K562 (cell line): ENCODE measurements around the gene PITHD1. TPM values are rescaled to one million over a fixed set of nuclear protein-coding genes. Genes with fewer than 3 reads are reported as not detected.
"Not testable (repeated sequence)": the region's sequence is repeated elsewhere in the genome, so short reads cannot be mapped to it uniquely, and the experiment has no call there.

Experiments
- ATAC-seq: fragments of 200-7000 bp; cut with Tn5 transposase; 3 replicates; pipeline ENCODE4 v1.9.1; 2020; ENCODE audit warnings: moderate library complexity
- BruUV-seq: library from RNA; stranded (reverse); fragments of 400-500 nt; replicated peaks from 2 replicates; lab custom pipeline; 2021; lab: Mats Ljungman, UMichigan
- CTCF ChIA-PET: fragments of 300-600 bp; formaldehyde crosslinking; extraction: SDS; loops from one replicate; lab custom pipeline; 2021; ENCODE audit warnings: low intra/inter-chr PET ratio; lab: Yijun Ruan, JAX
- POLR2A ChIA-PET: fragments of 300-600, 350-650 bp; sonication (Branson Sonifier 250); formaldehyde crosslinking; extraction: SDS; loops from one replicate; lab custom pipeline; 2021; ENCODE audit warnings: antibody characterized with exemption, inconsistent platforms; lab: Yijun Ruan, JAX
- DNase-seq, 4 experiments: peaks; one replicate each; pipeline versions ENCODE4 v3.0.0 to v3.0.0-alpha.2; 2011 to 2018; ENCODE audit warnings: low spot score in 3 of 4, mixed read lengths in 3 of 4; ENCODE audit errors: extremely low read depth in 1 of 4
- FAIRE-seq: peaks from 2 replicates; lab custom pipeline; 2011; peaks lifted over from hg19 to GRCh38; lab: Jason Lieb, UNC
- H2AFZ ChIP-seq: 2 replicates; pipeline ENCODE4 v1.6.0; 2011; ENCODE audit warnings: low read depth, low read length, control low read depth, inconsistent platforms
- H3K27ac ChIP-seq: fragments of 200-600 bp; 3 replicates; pipeline ENCODE4 v1.8.0; 2011; ENCODE audit warnings: low read depth, mild to moderate bottlenecking, control low read depth, inconsistent platforms, low read length, moderate library complexity, mixed read lengths; ENCODE audit errors: extremely low read depth
- H3K27me3 ChIP-seq, 2 experiments: fragments of 300-600 bp in 1 of 2; 2 replicates in 1 of 2; 3 replicates in 1 of 2; pipeline versions ENCODE4 v1.6.0 to v1.8.0; 2011; ENCODE audit warnings: inconsistent platforms in 2 of 2, low read length in 2 of 2, mild to moderate bottlenecking in 1 of 2, mixed read lengths in 1 of 2, moderate library complexity in 1 of 2; ENCODE audit not compliant: control insufficient read depth in 2 of 2, insufficient read depth in 2 of 2
- H3K36me3 ChIP-seq: fragments of 300-600 bp; 3 replicates; pipeline ENCODE4 v1.8.0; 2011; ENCODE audit warnings: mild to moderate bottlenecking, low read length, inconsistent platforms; ENCODE audit not compliant: control insufficient read depth, insufficient read depth
- H3K4me1 ChIP-seq, 2 experiments: fragments of 200-600 bp in 1 of 2; replicated peaks in 1 of 2; 2 replicates in 1 of 2; 3 replicates in 1 of 2; pipeline versions ENCODE4 v1.5.1 to v1.8.0; 2011; ENCODE audit warnings: inconsistent platforms in 2 of 2, low read length in 2 of 2, mild to moderate bottlenecking in 1 of 2, mixed read lengths in 1 of 2, moderate library complexity in 1 of 2; ENCODE audit not compliant: control insufficient read depth in 2 of 2, insufficient read depth in 2 of 2
- H3K4me2 ChIP-seq: 2 replicates; pipeline ENCODE4 v1.6.1; 2011; ENCODE audit warnings: low read length, control low read depth, inconsistent platforms, mixed read lengths; ENCODE audit not compliant: insufficient read depth
- H3K4me3 ChIP-seq: fragments of 200-600 bp; sonication (generic), shearing (Covaris generic); 2 replicates; pipeline ENCODE4 v1.5.1; 2016; ENCODE audit warnings: control low read depth, inconsistent platforms
- H3K79me2 ChIP-seq: fragments of 200-600 bp; 3 replicates; pipeline ENCODE4 v1.8.0; 2011; ENCODE audit warnings: low read length, inconsistent platforms; ENCODE audit not compliant: control insufficient read depth, insufficient read depth
- H3K9ac ChIP-seq, 2 experiments: 2 replicates each; pipeline versions ENCODE4 v1.6.0 to v1.6.1; 2011; ENCODE audit warnings: low read depth in 2 of 2, low read length in 2 of 2, control low read depth in 1 of 2, inconsistent platforms in 1 of 2, mild to moderate bottlenecking in 1 of 2, mixed read lengths in 1 of 2; ENCODE audit not compliant: insufficient read depth in 1 of 2
- H3K9me1 ChIP-seq: one replicate; pipeline ENCODE4 v1.6.0; 2011; ENCODE audit warnings: inconsistent platforms, mild to moderate bottlenecking, low read length, moderate library complexity; ENCODE audit not compliant: control insufficient read depth, insufficient read depth
- H3K9me3 ChIP-seq: replicated peaks from 2 replicates; pipeline ENCODE4 v1.5.1; 2011; ENCODE audit warnings: low read depth, low read length, inconsistent platforms; ENCODE audit not compliant: control insufficient read depth, insufficient read depth
- H4K20me1 ChIP-seq: replicated peaks from 2 replicates; pipeline ENCODE4 v1.6.1; 2011; ENCODE audit warnings: low read length, inconsistent platforms, mixed read lengths; ENCODE audit not compliant: control insufficient read depth, insufficient read depth
- POLR2A ChIP-seq: fragments of 450-650 bp; conservative IDR thresholded peaks from 2 replicates; pipeline ENCODE4 v1.6.1; 2016
- POLR2B ChIP-seq: fragments of 450-650 bp; IDR thresholded peaks from 2 replicates; pipeline ENCODE4 v1.6.1; 2018; ENCODE audit warnings: low read depth; ENCODE audit not compliant: partially characterized antibody
- WGBS: fragments of 100-300 bp; shearing (Covaris generic); methylation state at CpG from one replicate; pipeline ENCODE4 v1.1.6; 2016; ENCODE audit warnings: low coverage, mixed read lengths; ENCODE audit not compliant: insufficient coverage; ENCODE audit errors: missing lambda C conversion rate; 5-methylcytosine and 5-hydroxymethylcytosine counted together
- in situ Hi-C: fragments of 300-500 bp; cut with MboI; formaldehyde crosslinking; loops from 4 replicates; pipeline ENCODE4 v1.15.0; 2018; ENCODE audit warnings: inconsistent platforms, mixed read lengths
- intact Hi-C: fragments of 100-400 bp; cut with micrococcal nuclease; formaldehyde crosslinking; loops from 2 replicates; pipeline ENCODE4 v1.14.2; 2022
- polyA plus RNA-seq, 8 experiments: library from polyadenylated mRNA; depleted of rRNA in 4 of 8; stranded (reverse) in 5 of 8; unstranded in 3 of 8; fragments of >200 nt; fragmentation: Nextera tagmentation in 2 of 8; fragmentation: Illumina TruSeq in 1 of 8; extraction: Ambion mirVana in 2 of 8; extraction: Trizol in 1 of 8; gene quantifications; 2 replicates each; pipeline versions ENCODE4 v1.2.1 to v1.2.3, GENCODE V29; 2011 to 2014; ENCODE audit warnings: inconsistent platforms in 1 of 8, missing spikeins in 1 of 8
- total RNA-seq, 7 experiments: library from RNA; depleted of rRNA in 6 of 7; stranded (reverse); fragments of >200 nt in 6 of 7; fragmentation: Illumina TruSeq in 2 of 7; extraction: Trizol in 2 of 7; gene quantifications; 2 replicates each; pipeline versions ENCODE4 v1.2.1 to v1.2.3, GENCODE V29; 2011 to 2021; ENCODE audit warnings: low replicate concordance in 1 of 7
- TF ChIP-seq, protein P1 (sequence below): sonication (generic); formaldehyde crosslinking; IDR thresholded peaks from 2 replicates; pipeline ENCODE4 v1.8.0; 2022; ENCODE audit warnings: missing genetic modification reagents, mild to moderate bottlenecking, moderate library complexity, borderline replicate concordance
- TF ChIP-seq, protein P2 (sequence below): fragments of 450-650 bp; IDR thresholded peaks from 2 replicates; pipeline ENCODE4 v1.6.1; 2017; ENCODE audit warnings: antibody characterized with exemption, mild to moderate bottlenecking

The PITHD1 gene
- total and polyA plus RNA-seq, 9 of the 15 experiments (the other 6 are each of a cell fraction or from before 2014, with no cell fraction given) = 46.5 to 175 (median 149) TPM

DNA sequence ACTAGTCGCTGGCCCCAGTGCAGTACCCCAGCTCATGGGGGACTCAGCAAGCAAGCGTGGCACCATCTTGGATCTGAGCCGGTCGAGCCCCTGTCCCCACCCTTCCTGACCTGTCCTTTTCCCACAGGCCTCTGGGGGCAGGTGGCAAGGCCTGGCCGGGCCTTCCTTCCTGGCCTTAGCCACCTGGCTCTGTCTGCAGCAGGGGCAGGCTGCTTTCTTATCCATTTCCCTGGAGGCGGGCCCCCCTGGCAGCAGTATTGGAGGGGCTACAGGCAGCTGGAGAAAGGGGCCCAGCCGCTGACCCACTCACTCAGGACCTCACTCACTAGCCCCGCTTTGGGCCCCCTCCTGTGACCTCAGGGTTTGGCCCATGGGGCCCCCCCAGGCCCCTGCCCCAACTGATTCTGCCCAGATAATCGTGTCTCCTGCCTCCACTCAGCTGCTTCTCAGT lies 16.5 kb downstream of the PITHD1 start:
- BruUV-seq = TSS peak; percentile 15
- H3K27me3 ChIP-seq, H3K27ac ChIP-seq, ATAC-seq, CTCF ChIA-PET, H3K4me3 ChIP-seq, H4K20me1 ChIP-seq, H3K9ac ChIP-seq: not testable (repeated sequence)
- POLR2A ChIA-PET = interaction anchor here (0.9 to 10.2 kb wide), 2 partner anchors 15 to 20 kb away, joined by 3 to 197 read pairs; partner anchors contain the start of gene PITHD1
- peaks cover 62% of the 10 kb centered on the region; the same call in 2 of the 3 replicates for H3K36me3 ChIP-seq
- peaks cover 34 to 62% of the 10 kb centered on the region in 2 experiments for H3K4me1 ChIP-seq
- 69% methylated on average over 3 of the region's 9 CpGs for WGBS
- peaks cover 41% of the 10 kb centered on the region for H3K79me2 ChIP-seq
- TF ChIP-seq POLR2B (peak; percentile 7), POLR2A (peak; percentile 54; the same call in 1 of the 2 replicates)
- TF ChIP-seq, protein P1, sequence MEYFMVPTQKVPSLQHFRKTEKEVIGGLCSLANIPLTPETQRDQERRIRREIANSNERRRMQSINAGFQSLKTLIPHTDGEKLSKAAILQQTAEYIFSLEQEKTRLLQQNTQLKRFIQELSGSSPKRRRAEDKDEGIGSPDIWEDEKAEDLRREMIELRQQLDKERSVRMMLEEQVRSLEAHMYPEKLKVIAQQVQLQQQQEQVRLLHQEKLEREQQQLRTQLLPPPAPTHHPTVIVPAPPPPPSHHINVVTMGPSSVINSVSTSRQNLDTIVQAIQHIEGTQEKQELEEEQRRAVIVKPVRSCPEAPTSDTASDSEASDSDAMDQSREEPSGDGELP = peak; percentile 31; the same call in 1 of the 2 replicates
- TF ChIP-seq, protein P2, sequence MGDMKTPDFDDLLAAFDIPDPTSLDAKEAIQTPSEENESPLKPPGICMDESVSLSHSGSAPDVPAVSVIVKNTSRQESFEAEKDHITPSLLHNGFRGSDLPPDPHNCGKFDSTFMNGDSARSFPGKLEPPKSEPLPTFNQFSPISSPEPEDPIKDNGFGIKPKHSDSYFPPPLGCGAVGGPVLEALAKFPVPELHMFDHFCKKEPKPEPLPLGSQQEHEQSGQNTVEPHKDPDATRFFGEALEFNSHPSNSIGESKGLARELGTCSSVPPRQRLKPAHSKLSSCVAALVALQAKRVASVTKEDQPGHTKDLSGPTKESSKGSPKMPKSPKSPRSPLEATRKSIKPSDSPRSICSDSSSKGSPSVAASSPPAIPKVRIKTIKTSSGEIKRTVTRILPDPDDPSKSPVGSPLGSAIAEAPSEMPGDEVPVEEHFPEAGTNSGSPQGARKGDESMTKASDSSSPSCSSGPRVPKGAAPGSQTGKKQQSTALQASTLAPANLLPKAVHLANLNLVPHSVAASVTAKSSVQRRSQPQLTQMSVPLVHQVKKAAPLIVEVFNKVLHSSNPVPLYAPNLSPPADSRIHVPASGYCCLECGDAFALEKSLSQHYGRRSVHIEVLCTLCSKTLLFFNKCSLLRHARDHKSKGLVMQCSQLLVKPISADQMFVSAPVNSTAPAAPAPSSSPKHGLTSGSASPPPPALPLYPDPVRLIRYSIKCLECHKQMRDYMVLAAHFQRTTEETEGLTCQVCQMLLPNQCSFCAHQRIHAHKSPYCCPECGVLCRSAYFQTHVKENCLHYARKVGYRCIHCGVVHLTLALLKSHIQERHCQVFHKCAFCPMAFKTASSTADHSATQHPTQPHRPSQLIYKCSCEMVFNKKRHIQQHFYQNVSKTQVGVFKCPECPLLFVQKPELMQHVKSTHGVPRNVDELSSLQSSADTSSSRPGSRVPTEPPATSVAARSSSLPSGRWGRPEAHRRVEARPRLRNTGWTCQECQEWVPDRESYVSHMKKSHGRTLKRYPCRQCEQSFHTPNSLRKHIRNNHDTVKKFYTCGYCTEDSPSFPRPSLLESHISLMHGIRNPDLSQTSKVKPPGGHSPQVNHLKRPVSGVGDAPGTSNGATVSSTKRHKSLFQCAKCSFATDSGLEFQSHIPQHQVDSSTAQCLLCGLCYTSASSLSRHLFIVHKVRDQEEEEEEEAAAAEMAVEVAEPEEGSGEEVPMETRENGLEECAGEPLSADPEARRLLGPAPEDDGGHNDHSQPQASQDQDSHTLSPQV = peak; percentile 49; the same call in 1 of the 2 replicates
- TF ChIP-seq, all 486 proteins: peak for 4; not testable (repeated sequence) for 482
- in situ Hi-C loops, H2AFZ ChIP-seq, DNase-seq, intact Hi-C loops, H3K9me1 ChIP-seq, H3K9me3 ChIP-seq, H3K4me2 ChIP-seq, FAIRE-seq: not testable (repeated sequence)
